Upper lobe of left lung (tissue), 6 donors: ENCODE data around the gene IL13RA1. TPM values are rescaled to one million over a fixed set of nuclear protein-coding genes. Genes with fewer than 3 reads are reported as not detected.
A peak's percentile ranks its signal among the peaks of the same experiment; 100 is the strongest.

ENCODE experiments used
- ATAC-seq, 2 donors: fragments of 200-7000 bp; cut with Tn5 transposase; one replicate each; pipeline ENCODE4 v1.9.1; 2022; ENCODE audit warnings: mild to moderate bottlenecking in 2 of 2, moderate library complexity in 2 of 2; ENCODE audit not compliant: low FRiP score in 2 of 2
- DNase-seq, 2 donors: peaks; one replicate each; pipeline ENCODE4 v3.0.0-alpha.2; 2019 to 2020
- H3K27ac ChIP-seq, 4 donors: fragments of 200-600 bp; sonication (generic); one replicate each; pipeline ENCODE4 v1.5.1; 2016 to 2019
- H3K27me3 ChIP-seq, 4 donors: fragments of 200-600 bp; sonication (generic); one replicate each; pipeline ENCODE4 v1.5.1; 2017 to 2019
- H3K36me3 ChIP-seq, 4 donors: fragments of 200-600 bp; sonication (generic); one replicate each; pipeline ENCODE4 v1.5.1; 2016 to 2019
- H3K4me1 ChIP-seq, 4 donors: fragments of 200-600 bp; sonication (generic); one replicate each; pipeline ENCODE4 v1.5.1; 2018 to 2019
- H3K4me3 ChIP-seq, 4 donors: fragments of 200-600 bp; sonication (generic); one replicate each; pipeline ENCODE4 v1.5.1; 2017 to 2019; ENCODE audit warnings: mild to moderate bottlenecking in 2 of 4, moderate library complexity in 1 of 4
- H3K9me3 ChIP-seq, 4 donors: fragments of 200-600 bp; sonication (generic); one replicate each; pipeline ENCODE4 v1.5.1; 2018 to 2019
- CTCF ChIP-seq, 6 experiments: fragments of 450-650 bp in 4 of 6; fragments of 200-600 bp in 2 of 6; sonication (generic) in 2 of 6; IDR thresholded peaks; one replicate each; pipeline ENCODE4 v1.5.1; 2016 to 2019; ENCODE audit warnings: antibody characterized with exemption in 6 of 6
- EP300 ChIP-seq, 4 donors: sonication (generic); formaldehyde crosslinking; IDR thresholded peaks; one replicate each; pipeline ENCODE4 v1.5.1; 2017; ENCODE audit warnings: antibody characterized with exemption in 4 of 4, control low read depth in 2 of 4
- POLR2A ChIP-seq, 4 donors: fragments of 450-650 bp; IDR thresholded peaks; one replicate each; pipeline ENCODE4 v1.5.1; 2016 to 2017; ENCODE audit warnings: antibody characterized with exemption in 4 of 4, mild to moderate bottlenecking in 2 of 4
- POLR2AphosphoS5 ChIP-seq, 2 donors: sonication (generic); formaldehyde crosslinking; IDR thresholded peaks; one replicate each; pipeline ENCODE4 v1.5.1; 2017; ENCODE audit warnings: antibody characterized with exemption in 2 of 2
- WGBS, 2 donors: methylation state at CpG; one replicate each; pipeline ENCODE4 v1.1.5; 2017 to 2018; 5-methylcytosine and 5-hydroxymethylcytosine counted together
- total RNA-seq, 6 donors: library from RNA; depleted of rRNA in 4 of 6; stranded (reverse); fragments of >200 nt in 4 of 6; gene quantifications; one replicate each; pipeline versions ENCODE4 v1.1.0 to v1.2.1, GENCODE V29; 2016 to 2021
- donor health status: DM: no; HTN: no; CAD: no; lungs with moderate emphysema.
- donor health status: DM: no; HTN: yes; CAD: no; lungs with severe emphysema.

IL13RA1 gene
- total RNA-seq, 6 donors from 2014 or later: 22.4 to 83.3 (median 67.0) TPM

- 65 to 77% methylated on average over 9 of the region's 9 CpGs for WGBS, 2 donors
- H3K27me3 ChIP-seq: no peaks in the 10 kb centered on the region
- TF ChIP-seq CTCF (IDR thresholded peaks at IDR 0.05): no peak
- no peak for TF ChIP-seq POLR2AphosphoS5 (IDR thresholded peaks at IDR 0.05)
- TF ChIP-seq POLR2A (IDR thresholded peaks at IDR 0.05): no peak
- TF ChIP-seq EP300 (IDR thresholded peaks at IDR 0.05): no peak
- no peak overlapping the region for H3K4me3 ChIP-seq
- peak overlapping the region in 3 of 4 donors; percentile 25 to 49 (median 27) for H3K27ac ChIP-seq
- DNase-seq: no peak
- no peaks in the 10 kb centered on the region for H3K9me3 ChIP-seq
- no peaks in the 10 kb centered on the region for H3K4me1 ChIP-seq
- peak in 1 of 2 donors; percentile 62 for ATAC-seq
- peaks cover 0 to 9% (median 0%) of the 10 kb centered on the region in 4 donors for H3K36me3 ChIP-seq
Measured at GRCh38 chrX:118751950-118752783, 24.8 kb downstream of the IL13RA1 start.

GRCh38 chrX:118755633-118756032 is 28.2 kb downstream of the IL13RA1 start:
- Histone ChIP-seq H3K27me3 (no peaks in the 10 kb centered on the region), H3K4me1 (no peaks in the 10 kb centered on the region), H3K27ac (peak overlapping the region in 1 of 4 donors; percentile 5), H3K4me3 (no peak overlapping the region), H3K36me3 (peaks cover 0 to 14% (median 0%) of the 10 kb centered on the region in 4 donors), H3K9me3 (no peaks in the 10 kb centered on the region)
- peak in 1 of 2 donors; percentile 58 for ATAC-seq
- TF ChIP-seq EP300 (IDR thresholded peaks at IDR 0.05) (no peak), POLR2A (IDR thresholded peaks at IDR 0.05) (no peak), CTCF (IDR thresholded peaks at IDR 0.05) (no peak), POLR2AphosphoS5 (IDR thresholded peaks at IDR 0.05) (no peak)
- DNase-seq: no peak
- WGBS, 2 donors: 64 to 67% methylated on average over 4 of the region's 4 CpGs

- Histone ChIP-seq H3K27ac (no peak overlapping the region), H3K27me3 (no peaks in the 10 kb centered on the region), H3K4me1 (no peaks in the 10 kb centered on the region), H3K9me3 (no peaks in the 10 kb centered on the region), H3K36me3 (peaks cover 0 to 9% (median 0%) of the 10 kb centered on the region in 4 donors), H3K4me3 (no peak overlapping the region)
- WGBS, 2 donors: 50 to 60% methylated on average over 2 of the region's 2 CpGs
- TF ChIP-seq POLR2AphosphoS5 (IDR thresholded peaks at IDR 0.05) (no peak), EP300 (IDR thresholded peaks at IDR 0.05) (no peak), CTCF (IDR thresholded peaks at IDR 0.05) (no peak)
- DNase-seq: no peak
- peak in 1 of 2 donors; percentile 66 for ATAC-seq
Measured at GRCh38 chrX:118756101-118756500, 28.7 kb downstream of the IL13RA1 start.

- no peak for DNase-seq
- Histone ChIP-seq H3K27ac (no peak overlapping the region), H3K36me3 (peaks cover 0 to 5% (median 0%) of the 10 kb centered on the region in 4 donors), H3K4me1 (no peaks in the 10 kb centered on the region), H3K27me3 (no peaks in the 10 kb centered on the region), H3K4me3 (no peak overlapping the region), H3K9me3 (no peaks in the 10 kb centered on the region)
- ATAC-seq: no peak
- 76 to 93% methylated on average over 2 of the region's 2 CpGs for WGBS, 2 donors
- TF ChIP-seq EP300 (IDR thresholded peaks at IDR 0.05): no peak
- no peak for TF ChIP-seq POLR2A (IDR thresholded peaks at IDR 0.05)
- no peak for TF ChIP-seq POLR2AphosphoS5 (IDR thresholded peaks at IDR 0.05)
- no peak for TF ChIP-seq CTCF (IDR thresholded peaks at IDR 0.05)
Measured at GRCh38 chrX:118758511-118758910, 31.1 kb downstream of the IL13RA1 start.
